Neural progenitor cell (in vitro differentiated cells): Measurements from ENCODE around the gene SEZ6L. TPM values are rescaled to one million over a fixed set of nuclear protein-coding genes. Genes with fewer than 3 reads are reported as not detected.

Experiments used
- DNase-seq: peaks from one replicate; pipeline ENCODE4 v3.0.0-alpha.2; 2016; ENCODE audit warnings: low spot score
- H2AFZ ChIP-seq: fragments of 200-600 bp; sonication (generic); replicated peaks from 2 replicates; pipeline ENCODE4 v1.6.1; 2016; ENCODE audit warnings: antibody characterized with exemption
- H3F3A ChIP-seq: fragments of 200-600 bp; sonication (generic); 2 replicates; pipeline ENCODE4 v1.6.1; 2016; ENCODE audit warnings: antibody characterized with exemption, low read depth
- H3K27ac ChIP-seq: fragments of 200-600 bp; sonication (generic); 2 replicates; pipeline ENCODE4 v1.5.1; 2016; ENCODE audit warnings: mild to moderate bottlenecking
- H3K27me3 ChIP-seq: fragments of 200-600 bp; sonication (generic); 2 replicates; pipeline ENCODE4 v1.6.1; 2016; ENCODE audit warnings: mild to moderate bottlenecking, moderate library complexity
- H3K36me3 ChIP-seq: fragments of 200-600 bp; sonication (generic); 2 replicates; pipeline ENCODE4 v1.5.1; 2016
- H3K4me1 ChIP-seq: fragments of 200-600 bp; sonication (generic); 2 replicates; pipeline ENCODE4 v1.6.1; 2016; ENCODE audit warnings: mixed run types
- H3K4me2 ChIP-seq: fragments of 200-600 bp; sonication (generic); 2 replicates; pipeline ENCODE4 v1.6.1; 2016
- H3K4me3 ChIP-seq: fragments of 200-600 bp; sonication (generic); 2 replicates; pipeline ENCODE4 v1.5.1; 2016
- H3K79me2 ChIP-seq: fragments of 200-600 bp; sonication (generic); 2 replicates; pipeline ENCODE4 v1.6.1; 2016; ENCODE audit warnings: low read depth
- H3K9ac ChIP-seq: fragments of 200-600 bp; sonication (generic); 2 replicates; pipeline ENCODE4 v1.6.1; 2016
- H3K9me3 ChIP-seq: fragments of 200-600 bp; sonication (generic); 2 replicates; pipeline ENCODE4 v1.5.1; 2016; ENCODE audit warnings: low read depth
- H4K20me1 ChIP-seq: fragments of 200-600 bp; sonication (generic); 2 replicates; pipeline ENCODE4 v1.6.1; 2016; ENCODE audit warnings: low read depth
- H3K27ac Mint-ChIP-seq: 3 replicates; pipeline ENCODE4 v1.8.0; 2021; ENCODE audit warnings: mixed read lengths
- H3K27me3 Mint-ChIP-seq: 2 replicates; pipeline ENCODE4 v1.8.0; 2022; ENCODE audit warnings: low read depth, mild to moderate bottlenecking, inconsistent platforms, moderate library complexity, mixed read lengths; ENCODE audit not compliant: insufficient read depth
- H3K36me3 Mint-ChIP-seq: 3 replicates; pipeline ENCODE4 v1.8.0; 2021; ENCODE audit warnings: mixed read lengths
- H3K4me1 Mint-ChIP-seq: 3 replicates; pipeline ENCODE4 v1.8.0; 2021; ENCODE audit warnings: mixed read lengths
- H3K4me3 Mint-ChIP-seq: 3 replicates; pipeline ENCODE4 v1.8.0; 2021; ENCODE audit warnings: mild to moderate bottlenecking, moderate library complexity, mixed read lengths
- H3K9me3 Mint-ChIP-seq: 3 replicates; pipeline ENCODE4 v1.8.0; 2020; ENCODE audit warnings: mixed read lengths
- CTCF ChIP-seq: fragments of 200-600 bp; sonication (generic); IDR thresholded peaks from 2 replicates; pipeline ENCODE4 v1.5.1; 2017; ENCODE audit warnings: antibody characterized with exemption, mild to moderate bottlenecking
- EZH2 ChIP-seq: fragments of 200-600 bp; sonication (generic); IDR thresholded peaks from 2 replicates; pipeline ENCODE4 v1.6.1; 2017; ENCODE audit warnings: antibody characterized with exemption, mild to moderate bottlenecking, moderate library complexity
- EZH2phosphoT487 ChIP-seq: fragments of 200-600 bp; sonication (generic); IDR thresholded peaks from 2 replicates; pipeline ENCODE4 v1.6.1; 2017; ENCODE audit warnings: antibody characterized with exemption
- total RNA-seq: library from RNA; depleted of rRNA; stranded (reverse); fragments of >200 nt; gene quantifications from 2 replicates; pipeline ENCODE4 v1.2.3, GENCODE V29; 2015; ENCODE audit warnings: low replicate concordance

The SEZ6L gene
- total RNA-seq, 1 donor from 2014 or later = 0.22 TPM

- Histone ChIP-seq H4K20me1 (no peaks in the 10 kb centered on the region), H3K4me1 (no peaks in the 10 kb centered on the region), H3F3A (no peaks in the 10 kb centered on the region), H3K4me2 (no peak overlapping the region), H3K4me3 (no peak overlapping the region), H3K36me3 (no peaks in the 10 kb centered on the region), H3K9ac (no peak overlapping the region), H3K27ac (no peak overlapping the region), H2AFZ (no peak overlapping the region), H3K27me3 (peaks cover 38% of the 10 kb centered on the region), H3K79me2 (no peaks in the 10 kb centered on the region), H3K9me3 (no peaks in the 10 kb centered on the region)
- Mint-ChIP-seq H3K4me1 (no peaks in the 10 kb centered on the region), H3K36me3 (no peaks in the 10 kb centered on the region), H3K4me3 (no peak overlapping the region), H3K27ac (no peak overlapping the region), H3K9me3 (no peaks in the 10 kb centered on the region), H3K27me3 (peaks cover under 1% of the 10 kb centered on the region)
- no peak for TF ChIP-seq EZH2
- no peak for TF ChIP-seq CTCF
- TF ChIP-seq EZH2phosphoT487 = no peak
- no peak for DNase-seq
These were observed 141.4 kb downstream of the SEZ6L start for GRCh38 chr22:26310616-26311015.

GRCh38 chr22:26313291-26313690 lies 144.0 kb downstream of the SEZ6L start:
- Histone ChIP-seq H3K4me1 (no peaks in the 10 kb centered on the region), H3K79me2 (no peaks in the 10 kb centered on the region), H3K9me3 (no peaks in the 10 kb centered on the region), H3K27ac (no peak overlapping the region), H2AFZ (no peak overlapping the region), H3K4me3 (no peak overlapping the region), H3K4me2 (no peak overlapping the region), H3K27me3 (peaks cover 21% of the 10 kb centered on the region), H3K9ac (no peak overlapping the region), H3F3A (no peaks in the 10 kb centered on the region), H4K20me1 (no peaks in the 10 kb centered on the region), H3K36me3 (no peaks in the 10 kb centered on the region)
- peaks cover 4% of the 10 kb centered on the region for H3K27me3 Mint-ChIP-seq
- no peak for TF ChIP-seq EZH2
- no peak for TF ChIP-seq CTCF
- no peak for TF ChIP-seq EZH2phosphoT487
- H3K4me1 Mint-ChIP-seq = no peaks in the 10 kb centered on the region
- no peak for DNase-seq
- H3K36me3 Mint-ChIP-seq = no peaks in the 10 kb centered on the region
- no peak overlapping the region for H3K27ac Mint-ChIP-seq
- H3K9me3 Mint-ChIP-seq = no peaks in the 10 kb centered on the region
- no peak overlapping the region for H3K4me3 Mint-ChIP-seq

GRCh38 chr22:26314171-26314570 lies 144.9 kb downstream of the SEZ6L start:
- Histone ChIP-seq H3K4me3 (no peak overlapping the region), H3K27me3 (peaks cover 15% of the 10 kb centered on the region), H3K79me2 (no peaks in the 10 kb centered on the region), H3F3A (no peaks in the 10 kb centered on the region), H3K27ac (no peak overlapping the region), H4K20me1 (no peaks in the 10 kb centered on the region), H3K4me2 (no peak overlapping the region), H3K9ac (no peak overlapping the region), H2AFZ (no peak overlapping the region), H3K4me1 (no peaks in the 10 kb centered on the region), H3K36me3 (no peaks in the 10 kb centered on the region), H3K9me3 (no peaks in the 10 kb centered on the region)
- TF ChIP-seq EZH2phosphoT487 (no peak), EZH2 (no peak), CTCF (no peak)
- Mint-ChIP-seq H3K4me3 (no peak overlapping the region), H3K4me1 (no peaks in the 10 kb centered on the region), H3K27ac (no peak overlapping the region), H3K27me3 (peaks cover 4% of the 10 kb centered on the region), H3K36me3 (no peaks in the 10 kb centered on the region), H3K9me3 (no peaks in the 10 kb centered on the region)
- DNase-seq = no peak
